Measurements from ENCODE around the gene LYPD3.
A peak's percentile ranks its signal among the peaks of the same experiment; 100 is the strongest.

The LYPD3 gene

DNA sequence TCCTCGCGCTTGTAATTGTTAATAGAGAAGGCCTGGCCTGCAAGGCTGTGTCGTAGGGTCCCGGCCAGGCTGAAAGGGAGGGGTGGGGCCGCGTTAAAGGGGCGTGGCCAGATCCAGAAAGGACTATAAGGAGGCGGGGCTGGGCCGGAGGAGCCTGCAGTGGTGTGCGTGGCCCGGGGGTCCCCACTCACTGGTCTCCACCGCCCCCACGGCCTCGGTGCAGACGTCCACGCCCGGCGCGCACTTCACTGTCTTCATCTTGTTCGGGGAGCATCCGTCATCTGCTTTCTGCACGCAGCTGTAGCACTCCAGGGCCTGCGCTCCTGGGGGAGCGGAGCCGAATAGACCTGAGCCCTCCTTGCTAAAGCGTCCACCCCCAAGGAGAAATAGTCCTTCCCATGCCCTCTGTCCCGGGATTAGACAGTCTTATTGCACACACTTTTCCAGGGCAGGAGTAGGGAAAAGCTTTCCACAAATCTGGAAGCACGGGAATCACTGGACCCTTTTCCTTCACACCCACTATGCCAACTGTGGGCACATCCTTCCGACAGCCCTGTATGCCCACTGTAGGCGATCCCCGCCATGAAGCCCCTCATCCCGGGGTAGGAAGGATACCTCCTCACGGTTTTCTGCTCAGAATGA lies 1.2 kb downstream of the LYPD3 start:
- H3K4me3 ChIP-seq (ENCODE audit: low read depth, low read length): peak overlapping the region; percentile 70

DNA sequence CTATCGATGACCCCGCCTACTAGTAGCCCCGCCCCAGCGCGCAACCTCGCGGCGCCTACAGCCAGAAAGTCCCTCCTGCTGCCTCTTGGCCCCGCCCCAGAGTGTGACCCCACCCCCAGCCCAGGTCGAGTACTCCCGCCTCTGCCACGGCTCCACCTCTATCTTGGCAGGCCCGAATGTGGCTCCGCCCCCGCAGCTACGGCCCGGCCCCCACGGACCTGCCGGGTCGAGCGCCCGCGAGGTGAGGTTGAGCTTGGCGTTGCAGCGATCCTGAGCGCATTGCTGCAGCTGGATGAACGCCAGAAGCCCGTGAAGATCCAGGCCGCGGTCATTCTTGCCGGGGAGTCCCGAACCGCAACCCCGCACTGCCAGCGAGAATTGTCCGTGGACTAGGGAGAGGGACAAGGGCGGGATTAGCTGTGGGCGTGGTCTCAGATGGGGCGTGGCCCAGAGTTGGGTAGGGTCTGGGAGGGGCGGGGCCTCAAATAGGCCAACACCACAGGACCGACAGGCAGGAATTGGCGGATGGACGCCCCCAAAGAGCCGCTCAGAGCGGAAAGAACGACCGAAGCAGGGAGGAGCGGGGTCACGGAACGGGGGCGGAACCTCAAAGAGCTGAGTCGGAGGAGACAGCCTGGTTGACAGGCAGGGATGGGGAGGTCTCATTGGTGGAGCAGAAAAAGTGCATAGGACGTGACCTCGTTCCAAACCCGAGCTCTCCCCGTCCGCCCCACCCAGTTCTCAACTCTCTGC lies 1.9 kb downstream of the LYPD3 start:
- no peaks in the 10 kb centered on the region for H3K27me3 ChIP-seq (ENCODE audit: insufficient read depth, low read depth, severe bottlenecking)
- H3K36me3 ChIP-seq: no peaks in the 10 kb centered on the region
- DNase-seq: peak; percentile 96
- H3K9me3 ChIP-seq (ENCODE audit: severe bottlenecking): no peaks in the 10 kb centered on the region
- TF ChIP-seq, protein P1, sequence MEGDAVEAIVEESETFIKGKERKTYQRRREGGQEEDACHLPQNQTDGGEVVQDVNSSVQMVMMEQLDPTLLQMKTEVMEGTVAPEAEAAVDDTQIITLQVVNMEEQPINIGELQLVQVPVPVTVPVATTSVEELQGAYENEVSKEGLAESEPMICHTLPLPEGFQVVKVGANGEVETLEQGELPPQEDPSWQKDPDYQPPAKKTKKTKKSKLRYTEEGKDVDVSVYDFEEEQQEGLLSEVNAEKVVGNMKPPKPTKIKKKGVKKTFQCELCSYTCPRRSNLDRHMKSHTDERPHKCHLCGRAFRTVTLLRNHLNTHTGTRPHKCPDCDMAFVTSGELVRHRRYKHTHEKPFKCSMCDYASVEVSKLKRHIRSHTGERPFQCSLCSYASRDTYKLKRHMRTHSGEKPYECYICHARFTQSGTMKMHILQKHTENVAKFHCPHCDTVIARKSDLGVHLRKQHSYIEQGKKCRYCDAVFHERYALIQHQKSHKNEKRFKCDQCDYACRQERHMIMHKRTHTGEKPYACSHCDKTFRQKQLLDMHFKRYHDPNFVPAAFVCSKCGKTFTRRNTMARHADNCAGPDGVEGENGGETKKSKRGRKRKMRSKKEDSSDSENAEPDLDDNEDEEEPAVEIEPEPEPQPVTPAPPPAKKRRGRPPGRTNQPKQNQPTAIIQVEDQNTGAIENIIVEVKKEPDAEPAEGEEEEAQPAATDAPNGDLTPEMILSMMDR (IDR thresholded peaks at IDR 0.05; ENCODE audit: low read depth, low read length): no peak
- H3K27ac ChIP-seq: 0 out of 2 replicates have a peak overlapping the region, but pooled peaks have one; percentile 31
- H3K4me3 ChIP-seq (ENCODE audit: low read depth, low read length): peak overlapping the region; percentile 70

More for the DNA sequence above, 1.2 kb downstream of the LYPD3 start:
- no peak overlapping the region for H3K27ac ChIP-seq
- DNase-seq: peak; percentile 67
- no peaks in the 10 kb centered on the region for H3K27me3 ChIP-seq (ENCODE audit: insufficient read depth, low read depth, severe bottlenecking)
- TF ChIP-seq, protein P1 (IDR thresholded peaks at IDR 0.05; ENCODE audit: low read depth, low read length): no peak
- H3K36me3 ChIP-seq: no peaks in the 10 kb centered on the region
- H3K9me3 ChIP-seq (ENCODE audit: severe bottlenecking): no peaks in the 10 kb centered on the region

DNA sequence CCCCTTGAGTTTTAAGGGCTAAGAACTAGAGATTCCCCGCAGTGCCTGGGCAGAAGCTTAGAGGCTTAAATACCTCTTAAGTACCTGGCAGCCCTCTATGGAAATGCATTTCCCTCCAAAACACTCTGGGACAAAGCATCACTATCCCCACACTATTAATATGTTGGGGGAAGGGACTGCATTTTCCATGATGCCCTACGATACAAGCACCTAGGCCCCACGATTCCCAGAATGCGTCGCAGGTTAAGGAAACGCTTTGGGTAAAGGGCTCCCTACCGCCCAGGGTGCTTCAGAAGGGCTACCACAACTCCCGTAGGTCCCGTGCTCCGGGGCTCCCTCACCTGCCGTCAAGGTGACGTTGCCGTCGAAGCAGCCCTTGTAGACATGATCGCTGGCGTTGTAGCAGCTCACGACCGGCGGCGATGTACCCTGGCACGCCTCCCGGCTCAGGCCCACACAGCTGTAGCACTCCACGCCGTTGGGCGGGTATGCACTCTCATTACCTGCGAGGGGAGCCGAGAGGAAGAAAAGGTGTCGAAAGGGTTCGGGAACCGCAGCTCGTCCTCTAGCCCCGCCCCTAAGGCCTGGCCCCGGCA lies 2.5 kb downstream of the LYPD3 start:
- no peaks in the 10 kb centered on the region for H3K27me3 ChIP-seq (ENCODE audit: insufficient read depth, low read depth, severe bottlenecking)
- TF ChIP-seq, protein P1 (IDR thresholded peaks at IDR 0.05; ENCODE audit: low read depth, low read length): no peak
- peak overlapping the region; percentile 70 for H3K4me3 ChIP-seq (ENCODE audit: low read depth, low read length)
- H3K27ac ChIP-seq: peak overlapping the region; percentile 21; the same call in 1 of the 2 replicates
- no peak for DNase-seq
- no peaks in the 10 kb centered on the region for H3K9me3 ChIP-seq (ENCODE audit: severe bottlenecking)
- H3K36me3 ChIP-seq: no peaks in the 10 kb centered on the region

DNA sequence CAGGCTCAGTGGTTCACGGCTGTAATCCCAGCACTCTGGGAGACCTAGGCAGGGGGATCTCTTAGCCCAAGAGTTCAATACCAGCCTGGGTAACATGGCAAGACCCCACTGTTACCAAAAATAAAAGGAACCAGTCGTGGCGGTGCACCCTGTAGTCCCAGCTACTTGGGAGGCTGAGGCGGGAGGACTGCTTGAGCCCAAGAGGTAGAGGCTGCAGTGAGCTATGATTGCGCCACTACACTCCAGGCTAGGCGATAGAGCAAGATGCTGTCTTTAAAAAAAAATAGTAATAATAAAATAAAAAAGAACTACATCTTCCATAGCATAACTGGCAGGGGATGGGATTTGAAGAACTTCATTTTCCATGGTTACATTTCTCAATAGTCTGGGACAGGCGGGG lies 3.0 kb downstream of the LYPD3 start:
- H3K36me3 ChIP-seq: no peaks in the 10 kb centered on the region
- no peak overlapping the region for H3K4me3 ChIP-seq (ENCODE audit: low read depth, low read length)
- no peak overlapping the region for H3K27ac ChIP-seq
- no peaks in the 10 kb centered on the region for H3K9me3 ChIP-seq (ENCODE audit: severe bottlenecking)
- DNase-seq: no peak
- TF ChIP-seq, protein P1 (IDR thresholded peaks at IDR 0.05; ENCODE audit: low read depth, low read length): no peak
- H3K27me3 ChIP-seq (ENCODE audit: insufficient read depth, low read depth, severe bottlenecking): no peaks in the 10 kb centered on the region

DNA sequence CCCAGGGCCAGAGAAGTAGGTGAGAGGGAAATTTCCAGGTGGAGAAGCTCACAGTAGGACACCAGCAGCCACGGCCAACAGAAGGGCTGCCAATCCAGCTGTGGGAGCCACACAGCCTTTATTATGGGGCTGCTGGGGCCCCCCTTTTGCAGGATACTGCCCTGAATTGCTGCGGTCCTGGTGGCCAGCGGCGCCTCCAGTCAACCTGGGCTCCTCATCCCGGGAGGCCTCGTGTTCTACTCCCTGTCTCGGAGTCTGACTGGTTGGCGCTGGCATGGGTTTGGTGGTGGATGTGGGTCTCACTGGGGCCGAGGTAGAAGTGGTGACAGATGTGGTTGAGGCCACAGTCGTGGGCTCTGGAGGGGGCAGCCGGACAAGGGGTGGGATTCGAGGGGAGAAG lies 4.1 kb downstream of the LYPD3 start:
- H3K27ac ChIP-seq: no peak overlapping the region
- TF ChIP-seq, protein P1 (IDR thresholded peaks at IDR 0.05; ENCODE audit: low read depth, low read length): no peak

More for the DNA sequence above, 4.1 kb downstream of the LYPD3 start:
- H3K4me3 ChIP-seq (ENCODE audit: low read depth, low read length): no peak overlapping the region
- H3K36me3 ChIP-seq: no peaks in the 10 kb centered on the region
- no peaks in the 10 kb centered on the region for H3K27me3 ChIP-seq (ENCODE audit: insufficient read depth, low read depth, severe bottlenecking)
- no peak for DNase-seq
- H3K9me3 ChIP-seq (ENCODE audit: severe bottlenecking): no peaks in the 10 kb centered on the region

All from WERI-Rb-1 (cell line).